ENCODE data around the gene DYNLT2. TPM values are rescaled to one million over a fixed set of nuclear protein-coding genes. Genes with fewer than 3 reads are reported as not detected.

The DYNLT2 gene
- total and polyA plus RNA-seq, 2 of the 13 experiments (the other 11 are each of a cell fraction or from before 2014, with no cell fraction given) = 2.1 to 4.3 TPM

DNA sequence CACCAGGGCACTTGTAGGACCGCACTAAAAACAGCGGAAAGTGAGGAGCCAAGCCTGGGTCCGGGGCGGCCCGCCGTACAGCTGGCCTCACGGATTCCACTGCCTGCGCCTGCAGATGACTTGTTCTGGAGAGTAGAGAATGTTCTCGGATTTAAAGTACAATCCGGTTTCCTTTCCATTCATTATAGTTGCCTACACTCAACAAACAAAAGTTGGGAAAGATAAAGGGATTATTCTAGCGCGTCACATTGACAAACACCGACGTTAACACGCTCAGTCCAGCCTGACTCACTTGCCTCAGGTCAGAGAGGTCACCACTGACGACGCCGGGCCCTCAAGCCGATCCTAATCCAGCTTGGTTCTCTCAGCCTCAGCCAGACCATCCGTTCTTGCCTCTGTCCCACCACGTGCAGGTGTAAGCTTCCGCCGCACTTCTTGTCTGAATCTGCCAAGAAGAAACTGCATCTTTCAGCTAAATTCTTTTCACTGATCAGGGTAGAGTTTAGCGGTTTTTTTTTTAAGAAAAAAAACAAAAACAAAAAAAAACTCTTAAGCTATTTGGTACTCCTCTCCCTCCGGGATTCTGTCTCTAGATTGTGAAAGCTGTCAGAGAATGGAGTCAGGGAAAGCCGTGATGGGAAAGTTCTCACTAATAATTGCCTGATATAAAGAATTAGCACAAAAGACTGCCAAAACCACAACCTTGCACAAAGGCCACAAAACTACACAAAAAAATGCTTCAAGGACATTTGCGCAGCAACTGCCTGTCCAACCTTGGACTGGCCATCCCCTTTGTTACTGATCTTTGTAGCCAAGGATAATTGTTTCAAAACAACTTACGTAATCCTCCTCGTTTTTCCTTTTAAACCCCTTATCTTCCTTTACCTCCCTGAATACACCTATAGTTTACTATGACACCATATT is 26.0 kb downstream of the DYNLT2 start (continued):
- peak; percentile 51; the same call in 1 of the 2 replicates for TF ChIP-seq ELF1 (CRISPR knock-in tag; IDR thresholded peaks at IDR 0.05)
- peak; percentile 97; the same call in 1 of the 2 replicates for TF ChIP-seq ZNF547 (CRISPR knock-in tag; IDR thresholded peaks at IDR 0.05)
- TF ChIP-seq ZNF674 (CRISPR knock-in tag; IDR thresholded peaks at IDR 0.05; ENCODE audit: low read depth) = peak; percentile 90; the same call in 1 of the 2 replicates
- peak; percentile 87 for TF ChIP-seq ERF (CRISPR knock-in tag; IDR thresholded peaks at IDR 0.05)
- no peak; the same call in 1 of the 2 replicates for TF ChIP-seq ZNF30 (CRISPR knock-in tag; IDR thresholded peaks at IDR 0.05)
- no peak for TF ChIP-seq ZNF781 (CRISPR knock-in tag; IDR thresholded peaks at IDR 0.05; ENCODE audit: borderline replicate concordance, not compliant biosample characterization)
- 0 out of 2 replicates have a peak, but pooled peaks have one; percentile 70 for TF ChIP-seq FOXC1 (CRISPR knock-in tag; IDR thresholded peaks at IDR 0.05; ENCODE audit: borderline replicate concordance)
- TF ChIP-seq CEBPB (IDR thresholded peaks at IDR 0.05; ENCODE audit: borderline replicate concordance, low read depth, low read length) = peak; percentile 87
- TF ChIP-seq ZNF564 (CRISPR knock-in tag; IDR thresholded peaks at IDR 0.05) = 0 out of 2 replicates have a peak, but pooled peaks have one; percentile 4
- TF ChIP-seq SALL1 (CRISPR knock-in tag; IDR thresholded peaks at IDR 0.05) = peak; percentile 77; the same call in 1 of the 2 replicates
- peak; percentile 84; the same call in 1 of the 2 replicates for TF ChIP-seq SMAD9 (CRISPR knock-in tag; IDR thresholded peaks at IDR 0.05)
- TF ChIP-seq ZSCAN25 (CRISPR knock-in tag; IDR thresholded peaks at IDR 0.05) = peak; percentile 59
- peak; percentile 13; the same call in 1 of the 2 replicates for TF ChIP-seq TGIF2 (CRISPR knock-in tag; IDR thresholded peaks at IDR 0.05)
- TF ChIP-seq, protein P1, sequence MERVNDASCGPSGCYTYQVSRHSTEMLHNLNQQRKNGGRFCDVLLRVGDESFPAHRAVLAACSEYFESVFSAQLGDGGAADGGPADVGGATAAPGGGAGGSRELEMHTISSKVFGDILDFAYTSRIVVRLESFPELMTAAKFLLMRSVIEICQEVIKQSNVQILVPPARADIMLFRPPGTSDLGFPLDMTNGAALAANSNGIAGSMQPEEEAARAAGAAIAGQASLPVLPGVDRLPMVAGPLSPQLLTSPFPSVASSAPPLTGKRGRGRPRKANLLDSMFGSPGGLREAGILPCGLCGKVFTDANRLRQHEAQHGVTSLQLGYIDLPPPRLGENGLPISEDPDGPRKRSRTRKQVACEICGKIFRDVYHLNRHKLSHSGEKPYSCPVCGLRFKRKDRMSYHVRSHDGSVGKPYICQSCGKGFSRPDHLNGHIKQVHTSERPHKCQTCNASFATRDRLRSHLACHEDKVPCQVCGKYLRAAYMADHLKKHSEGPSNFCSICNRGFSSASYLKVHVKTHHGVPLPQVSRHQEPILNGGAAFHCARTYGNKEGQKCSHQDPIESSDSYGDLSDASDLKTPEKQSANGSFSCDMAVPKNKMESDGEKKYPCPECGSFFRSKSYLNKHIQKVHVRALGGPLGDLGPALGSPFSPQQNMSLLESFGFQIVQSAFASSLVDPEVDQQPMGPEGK (CRISPR knock-in tag; IDR thresholded peaks at IDR 0.05) = peak; percentile 45; the same call in 1 of the 2 replicates
- TF ChIP-seq TCF7 (IDR thresholded peaks at IDR 0.05; ENCODE audit: low read depth) = peak; percentile 78
- TF ChIP-seq MXI1 (IDR thresholded peaks at IDR 0.05; ENCODE audit: borderline replicate concordance, low read depth, low read length) = peak; percentile 69; the same call in 1 of the 3 replicates
- TF ChIP-seq TP53 (CRISPR knock-in tag; conservative IDR thresholded peaks at IDR 0.05) = 0 out of 2 replicates have a peak, but pooled peaks have one; percentile 46
- TF ChIP-seq ZNF274 (CRISPR knock-in tag; IDR thresholded peaks at IDR 0.05) = peak; percentile 95; the same call in 1 of the 2 replicates
- peak; percentile 77 for TF ChIP-seq BHLHE40 (IDR thresholded peaks at IDR 0.05; ENCODE audit: low read length)
- TF ChIP-seq, protein P2, sequence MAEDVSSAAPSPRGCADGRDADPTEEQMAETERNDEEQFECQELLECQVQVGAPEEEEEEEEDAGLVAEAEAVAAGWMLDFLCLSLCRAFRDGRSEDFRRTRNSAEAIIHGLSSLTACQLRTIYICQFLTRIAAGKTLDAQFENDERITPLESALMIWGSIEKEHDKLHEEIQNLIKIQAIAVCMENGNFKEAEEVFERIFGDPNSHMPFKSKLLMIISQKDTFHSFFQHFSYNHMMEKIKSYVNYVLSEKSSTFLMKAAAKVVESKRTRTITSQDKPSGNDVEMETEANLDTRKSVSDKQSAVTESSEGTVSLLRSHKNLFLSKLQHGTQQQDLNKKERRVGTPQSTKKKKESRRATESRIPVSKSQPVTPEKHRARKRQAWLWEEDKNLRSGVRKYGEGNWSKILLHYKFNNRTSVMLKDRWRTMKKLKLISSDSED (CRISPR knock-in tag; IDR thresholded peaks at IDR 0.05) = no peak; the same call in 1 of the 2 replicates
- TF ChIP-seq ZXDC (CRISPR knock-in tag; IDR thresholded peaks at IDR 0.05) = 0 out of 2 replicates have a peak, but pooled peaks have one; percentile 57
- TF ChIP-seq ZNF607 (CRISPR knock-in tag; IDR thresholded peaks at IDR 0.05; ENCODE audit: borderline replicate concordance) = no peak; the same call in 1 of the 2 replicates

All from HepG2 (cell line).